Small intestine (tissue), 7 donors: ENCODE measurements around the gene AICDA. TPM values are rescaled to one million over a fixed set of nuclear protein-coding genes. Genes with fewer than 3 reads are reported as not detected.
"Not testable (repeated sequence)": the region's sequence is repeated elsewhere in the genome, so short reads cannot be mapped to it uniquely, and the experiment has no call there.

Experiments used
- DNase-seq, 2 donors: peaks; one replicate each; pipeline versions ENCODE4 v3.0.0 to v3.0.0-alpha.2; 2013
- FAIRE-seq: peaks from 2 replicates; lab custom pipeline; 2012; peaks lifted over from hg19 to GRCh38; lab: Jason Lieb, UNC
- H3K27ac ChIP-seq, 3 donors: one replicate each; pipeline ENCODE4 v1.5.1; 2013; ENCODE audit warnings: low read length in 2 of 3, mild to moderate bottlenecking in 2 of 3, control low read depth in 1 of 3, inconsistent platforms in 1 of 3, low read depth in 1 of 3, moderate library complexity in 1 of 3
- H3K27me3 ChIP-seq, 3 donors: one replicate each; pipeline ENCODE4 v1.6.1; 2013; ENCODE audit warnings: low read length in 3 of 3, inconsistent platforms in 1 of 3; ENCODE audit not compliant: control insufficient read depth in 3 of 3, insufficient read depth in 3 of 3
- H3K36me3 ChIP-seq, 3 donors: one replicate each; pipeline ENCODE4 v1.6.1; 2013; ENCODE audit warnings: low read length in 3 of 3, inconsistent platforms in 1 of 3, low read depth in 1 of 3, mild to moderate bottlenecking in 1 of 3, moderate library complexity in 1 of 3; ENCODE audit not compliant: control insufficient read depth in 3 of 3, insufficient read depth in 2 of 3
- H3K4me1 ChIP-seq, 3 donors: one replicate each; pipeline ENCODE4 v1.6.1; 2013; ENCODE audit warnings: low read length in 2 of 3, inconsistent platforms in 1 of 3, low read depth in 1 of 3, mild to moderate bottlenecking in 1 of 3, moderate library complexity in 1 of 3; ENCODE audit not compliant: control insufficient read depth in 3 of 3, insufficient read depth in 2 of 3
- H3K4me3 ChIP-seq, 3 donors: one replicate each; pipeline ENCODE4 v1.5.1; 2013; ENCODE audit warnings: low read length in 3 of 3, control low read depth in 1 of 3, inconsistent platforms in 1 of 3, low read depth in 1 of 3, mild to moderate bottlenecking in 1 of 3, moderate library complexity in 1 of 3
- H3K9me3 ChIP-seq, 2 donors: one replicate each; pipeline ENCODE4 v1.6.1; 2013; ENCODE audit warnings: low read depth in 1 of 2, low read length in 1 of 2; ENCODE audit not compliant: control insufficient read depth in 2 of 2, insufficient read depth in 1 of 2
- WGBS, 3 donors: extraction: QIAGEN DNeasy Blood & Tissue Kit; methylation state at CpG; one replicate each; pipeline ENCODE4 v1.1.7; 2013; 5-methylcytosine and 5-hydroxymethylcytosine counted together
- polyA plus RNA-seq, 4 donors: library from polyadenylated mRNA; stranded (reverse) in 3 of 4; unstranded in 1 of 4; fragments of 200-250 nt in 3 of 4; fragments of 120-200 nt in 1 of 4; gene quantifications; one replicate each; pipeline versions ENCODE4 v1.2.1 to v1.2.3, GENCODE V29; 2013
- donor health status: healthy with polysubstance abuse.
- donor health status: control.
- donor health status: control.
- donor health status: Bipolar disorder and iron deficiency.
- donor health status: healthy.

The AICDA gene
- polyA plus RNA-seq, 4 donors, result 0.31 to 4.0 (median 0.85) TPM

GRCh38 chr12:8642775-8643174 is 30.1 kb upstream of the AICDA start:
- no peaks in the 10 kb centered on the region for H3K9me3 ChIP-seq
- DNase-seq (peak in 1 of 2 donors; percentile 16), FAIRE-seq (no peak)
- 91 to 98% (median 96%) methylated on average over 1 of the region's 1 CpG for WGBS, 3 donors
- H3K27me3 ChIP-seq, result no peaks in the 10 kb centered on the region
- no peaks in the 10 kb centered on the region for H3K4me1 ChIP-seq
- H3K27ac ChIP-seq, result no peak overlapping the region
- H3K36me3 ChIP-seq, result no peaks in the 10 kb centered on the region
- H3K4me3 ChIP-seq, result no peak overlapping the region

DNA sequence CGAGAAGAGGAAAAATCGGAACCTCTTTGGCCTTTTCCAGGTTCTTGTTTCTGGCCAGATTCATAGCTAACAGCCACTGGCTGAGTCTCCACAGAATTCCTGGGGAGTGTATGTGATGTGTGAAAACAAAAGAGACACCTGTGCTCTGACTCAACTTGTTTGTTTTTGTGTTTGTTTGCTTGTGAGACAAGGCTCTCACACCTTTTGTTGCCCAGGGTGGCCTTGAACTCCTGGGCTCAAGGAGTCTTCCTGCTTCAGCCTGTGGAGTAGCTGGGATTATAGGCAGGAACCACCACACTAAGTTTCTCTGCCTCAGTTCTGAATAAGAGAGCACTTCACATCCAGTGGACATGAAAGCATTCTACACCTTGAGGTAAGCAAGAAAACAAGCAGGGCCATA is 27.3 kb upstream of the AICDA start:
- no peaks in the 10 kb centered on the region for H3K27me3 ChIP-seq
- no peak overlapping the region for H3K4me3 ChIP-seq
- DNase-seq (no peak), FAIRE-seq (no peak)
- H3K4me1 ChIP-seq, result no peaks in the 10 kb centered on the region
- WGBS, 3 donors, result 85 to 93% (median 91%) methylated on average over 2 of the region's 2 CpGs
- no peaks in the 10 kb centered on the region for H3K9me3 ChIP-seq
- H3K27ac ChIP-seq, result no peak overlapping the region
- no peaks in the 10 kb centered on the region for H3K36me3 ChIP-seq

- no peak for FAIRE-seq
- no peak for DNase-seq
- Histone ChIP-seq H3K9me3 (no peaks in the 10 kb centered on the region), H3K27me3 (no peaks in the 10 kb centered on the region), H3K36me3 (no peaks in the 10 kb centered on the region), H3K27ac (no peak overlapping the region), H3K4me3 (no peak overlapping the region), H3K4me1 (no peaks in the 10 kb centered on the region)
- WGBS, 3 donors, result 80 to 81% (median 81%) methylated on average over 4 of the region's 4 CpGs
Observed at GRCh38 chr12:8638951-8639350, 26.3 kb upstream of the AICDA start.

GRCh38 chr12:8637666-8638065 is 25.0 kb upstream of the AICDA start:
- FAIRE-seq (no peak), DNase-seq (no peak)
- Histone ChIP-seq H3K36me3 (no peaks in the 10 kb centered on the region), H3K27ac (no peak overlapping the region), H3K4me3 (no peak overlapping the region), H3K4me1 (no peaks in the 10 kb centered on the region), H3K27me3 (no peaks in the 10 kb centered on the region), H3K9me3 (no peaks in the 10 kb centered on the region)
- WGBS, 3 donors, result 79 to 92% (median 87%) methylated on average over 4 of the region's 4 CpGs

DNA sequence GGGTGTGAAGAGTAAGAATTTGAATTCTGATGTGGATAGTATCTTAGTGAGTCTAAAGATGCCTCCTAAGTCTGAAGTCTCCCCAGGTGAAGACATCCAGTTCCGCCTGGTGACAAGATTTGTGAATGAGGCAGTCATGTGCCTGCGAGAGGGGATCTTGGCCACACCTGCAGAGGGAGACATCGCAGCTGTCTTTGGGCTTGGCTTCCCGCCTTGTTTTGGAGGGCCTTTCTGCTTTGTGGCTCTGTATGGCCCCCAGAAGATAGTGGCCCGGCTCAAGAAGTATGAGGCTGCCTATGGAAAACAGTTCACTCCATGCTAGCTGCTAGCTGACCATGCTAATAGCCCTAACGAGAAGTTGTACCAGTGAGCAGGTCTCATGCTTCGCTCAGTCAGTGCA is 24.6 kb upstream of the AICDA start:
- 91 to 93% (median 92%) methylated on average over 7 of the region's 7 CpGs for WGBS, 3 donors

GRCh38 chr12:8636581-8636980 is 23.9 kb upstream of the AICDA start:
- no peaks in the 10 kb centered on the region for H3K9me3 ChIP-seq
- H3K27ac ChIP-seq, result no peak overlapping the region
- no peak overlapping the region for H3K4me3 ChIP-seq
- FAIRE-seq (no peak), DNase-seq (no peak)
- WGBS, 3 donors, result 61 to 73% (median 66%) methylated on average over 5 of the region's 5 CpGs
- no peaks in the 10 kb centered on the region for H3K36me3 ChIP-seq
- no peaks in the 10 kb centered on the region for H3K27me3 ChIP-seq
- no peaks in the 10 kb centered on the region for H3K4me1 ChIP-seq

More for the DNA sequence above, 24.6 kb upstream of the AICDA start:
- Histone ChIP-seq H3K4me3 (no peak overlapping the region), H3K27ac (no peak overlapping the region), H3K9me3 (no peaks in the 10 kb centered on the region), H3K27me3 (no peaks in the 10 kb centered on the region), H3K36me3 (no peaks in the 10 kb centered on the region), H3K4me1 (no peaks in the 10 kb centered on the region)
- no peak for DNase-seq
- no peak for FAIRE-seq

GRCh38 chr12:8636007-8636346 is 23.3 kb upstream of the AICDA start:
- H3K27me3 ChIP-seq, H3K4me3 ChIP-seq, H3K9me3 ChIP-seq, H3K36me3 ChIP-seq, DNase-seq, H3K4me1 ChIP-seq, FAIRE-seq, H3K27ac ChIP-seq: not testable (repeated sequence)
- WGBS, 3 donors, result 63 to 78% (median 69%) methylated on average over 7 to 8 of the region's 8 CpGs

GRCh38 chr12:8635342-8636006 is 22.8 kb upstream of the AICDA start:
- not testable (repeated sequence) for DNase-seq, FAIRE-seq, H3K27me3 ChIP-seq, H3K9me3 ChIP-seq, H3K4me3 ChIP-seq, H3K36me3 ChIP-seq, H3K27ac ChIP-seq, H3K4me1 ChIP-seq
- WGBS, 3 donors, result 67 to 83% (median 82%) methylated on average over 9 of the region's 9 CpGs

- Histone ChIP-seq H3K27ac (no peak overlapping the region), H3K27me3 (no peaks in the 10 kb centered on the region), H3K36me3 (no peaks in the 10 kb centered on the region), H3K9me3 (no peaks in the 10 kb centered on the region), H3K4me1 (no peaks in the 10 kb centered on the region), H3K4me3 (no peak overlapping the region)
- FAIRE-seq (no peak), DNase-seq (no peak)
- 90 to 93% (median 91%) methylated on average over 4 of the region's 4 CpGs for WGBS, 3 donors
Observed at GRCh38 chr12:8630131-8630530, 17.5 kb upstream of the AICDA start.
